GM21723 (cell line): ENCODE measurements around the gene FOXN4.
"Not testable (repeated sequence)": the region's sequence is repeated elsewhere in the genome, so short reads cannot be mapped to it uniquely, and the experiment has no call there.

ENCODE experiments used
- ATAC-seq: cut with Tn5 transposase; IDR thresholded peaks from one replicate; pipeline ENCODE4 v1.9.1; 2021; ENCODE audit warnings: mild to moderate bottlenecking, moderate library complexity; ENCODE audit not compliant: unreplicated experiment

Gene FOXN4

GRCh38 chr12:109308534-109309380 lies at the start of gene FOXN4:
Gene FOXN4 (minus strand): TSS chr12:109309284. CDS start chr12:109308321, 963 bp downstream.
- ATAC-seq = no peak

GRCh38 chr12:109358154-109358869 lies 49.2 kb upstream of the FOXN4 start:
- peak; percentile 96 for ATAC-seq

- no peak for ATAC-seq
Observed at GRCh38 chr12:109357032-109357431, 47.9 kb upstream of the FOXN4 start.

GRCh38 chr12:109356577-109356976 lies 47.5 kb upstream of the FOXN4 start:
- ATAC-seq = no peak

GRCh38 chr12:109352184-109352583 lies 43.1 kb upstream of the FOXN4 start:
- ATAC-seq = no peak

GRCh38 chr12:109347589-109347988 lies 38.5 kb upstream of the FOXN4 start, which contains the start of gene MYO1H:
Gene MYO1H (plus strand): TSS chr12:109347900. CDS start chr12:109347961, 61 bp downstream.
- ATAC-seq = no peak

- ATAC-seq = no peak
Observed at GRCh38 chr12:109346920-109347319, 37.8 kb upstream of the FOXN4 start.

- no peak for ATAC-seq
Observed at GRCh38 chr12:109345428-109345827, 36.3 kb upstream of the FOXN4 start.

- no peak for ATAC-seq
Observed at GRCh38 chr12:109343677-109344076, 34.6 kb upstream of the FOXN4 start.

GRCh38 chr12:109336593-109336992 lies 27.5 kb upstream of the FOXN4 start:
- ATAC-seq = no peak

- no peak for ATAC-seq
Observed at GRCh38 chr12:109334887-109335286, 25.8 kb upstream of the FOXN4 start.

GRCh38 chr12:109331301-109331952 lies 22.3 kb upstream of the FOXN4 start:
- no peak for ATAC-seq

- no peak for ATAC-seq
Observed at GRCh38 chr12:109330282-109331230, 21.5 kb upstream of the FOXN4 start.

- ATAC-seq = no peak
Observed at GRCh38 chr12:109329686-109330085, 20.6 kb upstream of the FOXN4 start.

- ATAC-seq = no peak
Observed at GRCh38 chr12:109329003-109329402, 19.9 kb upstream of the FOXN4 start.

GRCh38 chr12:109321294-109321693 lies 12.2 kb upstream of the FOXN4 start:
- not testable (repeated sequence) for ATAC-seq

- ATAC-seq = no peak
Observed at GRCh38 chr12:109310247-109311125, 1.4 kb upstream of the FOXN4 start.

- ATAC-seq = no peak
Observed at GRCh38 chr12:109309381-109310246, 530 bp upstream of the FOXN4 start.
